GM12865 (cell line): ENCODE results near the gene IL17REL.

ENCODE experiments used
- DNase-seq: peaks from one replicate; pipeline ENCODE4 v3.0.0; 2010; ENCODE audit warnings: low read depth
- H3K4me3 ChIP-seq: 2 replicates; pipeline ENCODE4 v1.5.1; 2011; ENCODE audit warnings: mild to moderate bottlenecking, low read depth, low read length, control low read depth
- CTCF ChIP-seq: IDR thresholded peaks from 2 replicates; pipeline ENCODE4 v1.5.1; 2011; ENCODE audit warnings: low read length, control low read depth, low read depth, inconsistent platforms; ENCODE audit not compliant: insufficient read depth; ENCODE audit errors: missing control alignments

IL17REL gene

GRCh38 chr22:49970528-49971231 lies 41.9 kb downstream of the IL17REL start:
- DNase-seq: peak; percentile 95
- TF ChIP-seq CTCF: no peak
- H3K4me3 ChIP-seq: peak overlapping the region; percentile 63

- DNase-seq: no peak
- no peak overlapping the region for H3K4me3 ChIP-seq
- TF ChIP-seq CTCF: no peak
Observed at GRCh38 chr22:49969751-49970527, 42.6 kb downstream of the IL17REL start.

- no peak overlapping the region for H3K4me3 ChIP-seq
- no peak for DNase-seq
- no peak for TF ChIP-seq CTCF
Observed at GRCh38 chr22:49968831-49969661, 43.5 kb downstream of the IL17REL start.

GRCh38 chr22:49968313-49968830 lies 44.2 kb downstream of the IL17REL start:
- no peak overlapping the region for H3K4me3 ChIP-seq
- no peak for TF ChIP-seq CTCF
- no peak for DNase-seq

- no peak for DNase-seq
- TF ChIP-seq CTCF: no peak
- H3K4me3 ChIP-seq: no peak overlapping the region
Observed at GRCh38 chr22:49967706-49968208, 44.8 kb downstream of the IL17REL start.
